GM12874 (cell line): ENCODE measurements around the gene MYT1.

Source experiments
- TF ChIP-seq, protein P1 (sequence below): IDR thresholded peaks from 2 replicates; pipeline ENCODE4 v1.5.1; 2011; ENCODE audit warnings: low read depth, mild to moderate bottlenecking, control low read depth, low read length, moderate library complexity; ENCODE audit not compliant: insufficient read depth

MYT1 gene

DNA sequence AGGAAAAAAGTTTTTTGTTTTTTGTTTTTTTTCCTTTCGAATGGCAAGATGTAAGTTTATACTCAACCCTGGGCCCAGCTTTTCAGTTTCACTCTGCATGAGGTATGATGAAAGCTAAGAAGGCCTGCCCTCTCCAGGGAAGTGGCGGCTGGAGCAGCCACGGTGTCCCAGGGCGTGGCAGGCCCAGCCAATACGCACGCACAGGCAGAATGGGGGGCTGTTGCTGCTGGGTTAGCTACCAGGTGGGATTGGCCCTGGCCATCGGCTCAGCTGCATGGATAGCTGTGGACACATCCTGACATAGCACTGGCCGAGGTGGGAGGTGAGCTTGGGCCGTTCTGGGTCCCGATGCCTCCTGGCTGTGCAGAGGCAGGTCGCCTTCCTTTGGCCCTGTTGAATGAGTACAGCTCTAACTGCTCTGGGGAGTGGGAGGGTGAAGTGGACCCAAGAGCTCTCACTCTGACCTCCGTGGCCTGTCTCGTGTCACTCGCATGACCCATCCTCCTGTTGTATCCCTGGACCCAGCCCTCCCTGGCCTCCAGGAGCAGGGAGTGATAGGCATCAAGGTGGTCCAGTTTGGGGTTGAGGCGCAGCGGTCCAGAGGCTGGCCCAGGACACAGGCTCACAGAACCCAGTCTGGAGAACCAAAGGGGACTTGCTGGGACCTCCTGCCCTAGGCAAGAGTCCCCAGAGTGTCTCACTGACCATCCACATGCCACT, 18.1 kb downstream of the MYT1 start:
- TF ChIP-seq, protein P1, sequence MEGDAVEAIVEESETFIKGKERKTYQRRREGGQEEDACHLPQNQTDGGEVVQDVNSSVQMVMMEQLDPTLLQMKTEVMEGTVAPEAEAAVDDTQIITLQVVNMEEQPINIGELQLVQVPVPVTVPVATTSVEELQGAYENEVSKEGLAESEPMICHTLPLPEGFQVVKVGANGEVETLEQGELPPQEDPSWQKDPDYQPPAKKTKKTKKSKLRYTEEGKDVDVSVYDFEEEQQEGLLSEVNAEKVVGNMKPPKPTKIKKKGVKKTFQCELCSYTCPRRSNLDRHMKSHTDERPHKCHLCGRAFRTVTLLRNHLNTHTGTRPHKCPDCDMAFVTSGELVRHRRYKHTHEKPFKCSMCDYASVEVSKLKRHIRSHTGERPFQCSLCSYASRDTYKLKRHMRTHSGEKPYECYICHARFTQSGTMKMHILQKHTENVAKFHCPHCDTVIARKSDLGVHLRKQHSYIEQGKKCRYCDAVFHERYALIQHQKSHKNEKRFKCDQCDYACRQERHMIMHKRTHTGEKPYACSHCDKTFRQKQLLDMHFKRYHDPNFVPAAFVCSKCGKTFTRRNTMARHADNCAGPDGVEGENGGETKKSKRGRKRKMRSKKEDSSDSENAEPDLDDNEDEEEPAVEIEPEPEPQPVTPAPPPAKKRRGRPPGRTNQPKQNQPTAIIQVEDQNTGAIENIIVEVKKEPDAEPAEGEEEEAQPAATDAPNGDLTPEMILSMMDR = no peak

DNA sequence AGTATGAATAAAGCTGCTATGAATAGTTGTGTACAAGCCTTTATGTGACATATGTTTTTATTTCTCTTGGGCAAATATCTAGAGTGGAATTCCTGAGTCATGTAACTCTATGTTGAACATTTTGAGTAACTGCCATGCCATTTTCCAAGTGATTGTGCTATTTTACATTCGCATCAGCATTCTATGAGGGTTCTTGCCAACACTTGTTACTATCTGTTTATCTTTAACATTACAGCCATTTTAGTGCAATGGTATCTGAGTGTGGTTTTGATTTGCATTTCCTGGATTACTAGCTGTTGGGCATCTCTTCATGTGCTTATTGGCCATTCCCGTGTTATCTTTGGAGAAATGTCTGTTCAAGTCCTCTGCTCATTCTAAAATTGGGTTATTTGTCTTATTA, 19.1 kb downstream of the MYT1 start:
- TF ChIP-seq, protein P1 = no peak

DNA sequence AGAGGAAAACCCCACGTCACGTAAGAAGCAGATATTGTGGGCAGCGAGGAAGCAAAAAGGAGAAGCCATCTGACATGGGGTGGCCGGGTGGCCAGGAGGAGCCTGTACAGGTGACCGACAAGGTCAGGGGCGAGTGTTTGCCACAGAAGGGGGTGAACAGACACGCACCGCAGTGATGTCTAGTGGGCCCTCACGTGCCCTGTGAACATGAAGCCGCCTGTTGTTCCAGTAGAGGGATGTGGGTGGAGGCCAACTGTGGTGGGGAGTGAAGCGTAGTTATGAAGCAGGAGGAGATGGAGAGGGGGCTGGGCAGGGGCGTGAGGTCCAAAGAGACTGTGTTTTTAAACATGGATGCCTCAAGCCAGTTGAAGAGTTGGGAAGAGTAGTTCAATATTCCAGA, 20.5 kb downstream of the MYT1 start:
- TF ChIP-seq, protein P1 = no peak

DNA sequence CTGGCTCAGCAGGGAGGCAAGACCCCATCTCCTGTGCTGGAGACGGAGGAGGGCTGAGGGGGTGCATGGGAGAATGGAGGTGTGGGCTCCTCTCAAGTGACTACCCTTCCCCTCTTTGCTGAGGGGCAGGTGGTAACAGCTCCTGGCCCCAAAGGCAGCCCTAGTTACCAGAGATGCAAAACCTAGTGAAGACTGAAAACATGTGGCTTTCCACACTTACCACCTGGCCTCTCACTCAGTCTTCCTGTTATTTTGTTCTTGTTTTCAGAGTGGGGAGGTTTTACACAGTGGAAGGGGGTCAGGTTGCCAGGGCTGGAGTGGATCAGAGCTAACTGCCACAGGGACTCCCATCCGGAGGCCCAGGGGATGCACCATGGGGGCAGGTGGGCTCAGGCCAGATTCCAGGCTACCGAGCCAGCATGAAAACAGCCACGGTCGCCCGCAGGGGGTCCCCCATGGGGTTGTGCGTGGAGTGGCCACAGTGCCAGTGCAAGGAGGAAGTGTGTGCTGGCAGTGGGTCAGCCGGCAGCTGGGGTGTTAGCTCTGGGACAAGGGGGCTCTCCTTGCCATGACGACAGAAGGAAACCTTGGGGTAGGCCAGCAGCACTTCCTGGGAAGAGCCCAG, 21.1 kb downstream of the MYT1 start:
- TF ChIP-seq, protein P1 = no peak

DNA sequence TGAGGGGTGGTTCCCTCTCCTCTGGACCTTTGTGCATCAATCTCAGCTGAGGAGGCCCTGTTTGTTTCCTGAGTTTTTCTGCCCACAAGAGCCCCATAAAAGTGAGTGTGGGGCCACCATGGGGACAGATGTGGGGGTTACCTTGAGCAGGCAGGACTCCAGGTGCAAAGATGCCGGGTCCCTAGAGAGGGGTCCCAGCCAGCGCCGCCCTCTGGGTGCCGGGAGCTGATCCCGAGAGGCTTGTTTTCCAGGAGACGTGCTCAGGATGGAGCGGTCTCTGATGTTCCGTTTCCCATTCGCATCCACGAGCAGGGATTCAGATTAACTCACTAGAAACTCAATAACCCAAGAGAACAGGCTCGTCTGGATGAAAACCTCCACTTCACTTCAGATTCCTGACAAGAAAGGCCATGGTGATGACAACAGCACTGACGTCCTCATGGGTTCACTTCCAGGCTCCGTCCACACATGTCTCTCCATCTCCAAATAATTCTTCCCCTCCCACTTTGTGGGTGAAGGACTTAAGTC, 21.9 kb downstream of the MYT1 start:
- TF ChIP-seq, protein P1 = no peak

DNA sequence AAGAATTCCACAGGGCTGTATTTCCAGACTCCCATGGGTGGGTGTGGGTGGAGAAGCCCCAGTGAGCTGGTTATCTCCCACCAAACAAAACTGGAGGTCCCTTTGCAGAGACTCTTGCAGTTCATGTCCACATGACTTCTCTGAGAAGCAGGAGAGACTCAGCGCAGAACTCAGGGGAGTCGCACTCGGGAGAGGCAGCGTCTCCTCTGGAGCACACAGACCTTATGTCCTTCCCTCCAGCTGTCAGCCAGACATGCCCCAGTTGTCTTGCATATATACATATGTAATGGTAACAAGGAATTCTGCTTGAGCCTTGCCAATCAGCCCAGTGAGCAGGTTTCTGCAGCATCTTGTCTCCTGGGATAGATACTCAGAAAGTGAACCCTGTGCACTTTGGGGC, 23.8 kb downstream of the MYT1 start:
- TF ChIP-seq, protein P1 = no peak

DNA sequence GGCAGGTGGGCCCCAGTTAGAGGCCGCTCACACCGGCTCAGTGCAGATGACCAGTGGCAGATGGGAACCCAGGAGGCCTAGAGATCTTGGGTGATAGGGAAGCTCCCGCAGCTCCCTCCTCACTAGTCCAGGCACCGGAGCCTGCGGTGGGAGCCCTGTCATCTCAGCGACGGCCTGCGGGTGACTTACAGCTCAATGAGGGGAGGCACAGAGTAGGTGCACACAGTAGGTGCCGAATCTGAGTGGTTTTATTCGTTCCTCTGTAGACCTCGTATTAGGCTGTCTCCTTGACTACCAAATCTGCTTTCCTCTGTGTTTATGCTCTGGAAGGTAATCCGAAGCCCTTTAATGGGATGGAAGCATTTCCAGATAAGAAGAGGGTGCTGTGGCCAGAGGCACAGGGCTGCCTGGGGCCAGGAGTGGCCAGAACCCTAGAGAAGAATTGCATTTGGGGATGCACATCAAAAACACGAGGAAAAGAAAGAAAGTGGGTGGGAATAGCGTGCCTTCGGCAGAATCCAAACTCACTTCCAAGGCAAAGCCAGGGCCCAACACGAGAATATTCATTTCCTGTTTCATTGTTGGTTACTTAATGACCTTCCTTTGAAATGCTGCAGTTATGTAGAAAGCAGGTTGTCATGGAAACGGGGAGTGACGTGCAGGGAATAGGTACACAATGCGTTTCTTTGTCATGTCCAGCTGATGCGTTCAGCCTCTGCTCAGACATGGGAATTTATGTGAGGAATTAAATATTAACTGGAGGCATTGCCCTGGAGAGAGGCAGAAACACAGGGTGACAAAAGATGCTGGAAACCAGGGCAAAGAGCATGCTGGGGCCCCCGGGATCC, 24.7 kb downstream of the MYT1 start:
- TF ChIP-seq, protein P1 = no peak
